ENCODE measurements around the gene MAPKBP1.

DNA sequence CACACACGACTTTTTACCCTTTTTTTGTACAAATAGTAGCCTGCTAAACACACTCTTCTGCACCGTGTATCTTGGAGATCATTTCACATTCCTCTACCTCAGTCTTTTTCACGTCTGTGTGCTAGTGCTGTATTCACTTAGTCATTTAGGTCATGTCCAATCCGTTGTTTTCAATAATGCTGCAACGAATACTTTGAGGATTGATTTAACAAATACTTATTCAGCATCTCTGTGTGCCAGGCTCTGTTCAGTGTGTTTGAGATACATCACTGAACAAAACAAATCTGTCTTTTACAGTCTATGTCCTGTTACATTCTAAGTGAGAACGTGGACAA lies 54.5 kb downstream of the MAPKBP1 start:
- TF ChIP-seq, protein P1, sequence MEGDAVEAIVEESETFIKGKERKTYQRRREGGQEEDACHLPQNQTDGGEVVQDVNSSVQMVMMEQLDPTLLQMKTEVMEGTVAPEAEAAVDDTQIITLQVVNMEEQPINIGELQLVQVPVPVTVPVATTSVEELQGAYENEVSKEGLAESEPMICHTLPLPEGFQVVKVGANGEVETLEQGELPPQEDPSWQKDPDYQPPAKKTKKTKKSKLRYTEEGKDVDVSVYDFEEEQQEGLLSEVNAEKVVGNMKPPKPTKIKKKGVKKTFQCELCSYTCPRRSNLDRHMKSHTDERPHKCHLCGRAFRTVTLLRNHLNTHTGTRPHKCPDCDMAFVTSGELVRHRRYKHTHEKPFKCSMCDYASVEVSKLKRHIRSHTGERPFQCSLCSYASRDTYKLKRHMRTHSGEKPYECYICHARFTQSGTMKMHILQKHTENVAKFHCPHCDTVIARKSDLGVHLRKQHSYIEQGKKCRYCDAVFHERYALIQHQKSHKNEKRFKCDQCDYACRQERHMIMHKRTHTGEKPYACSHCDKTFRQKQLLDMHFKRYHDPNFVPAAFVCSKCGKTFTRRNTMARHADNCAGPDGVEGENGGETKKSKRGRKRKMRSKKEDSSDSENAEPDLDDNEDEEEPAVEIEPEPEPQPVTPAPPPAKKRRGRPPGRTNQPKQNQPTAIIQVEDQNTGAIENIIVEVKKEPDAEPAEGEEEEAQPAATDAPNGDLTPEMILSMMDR (conservative IDR thresholded peaks at IDR 0.05; ENCODE audit: low read depth, low read length) = no peak
- TF ChIP-seq RAD21 (IDR thresholded peaks at IDR 0.05; ENCODE audit: low read length) = no peak
- no peak for TF ChIP-seq POLR2A (IDR thresholded peaks at IDR 0.05; ENCODE audit: low read depth, low read length)
- TF ChIP-seq, protein P2, sequence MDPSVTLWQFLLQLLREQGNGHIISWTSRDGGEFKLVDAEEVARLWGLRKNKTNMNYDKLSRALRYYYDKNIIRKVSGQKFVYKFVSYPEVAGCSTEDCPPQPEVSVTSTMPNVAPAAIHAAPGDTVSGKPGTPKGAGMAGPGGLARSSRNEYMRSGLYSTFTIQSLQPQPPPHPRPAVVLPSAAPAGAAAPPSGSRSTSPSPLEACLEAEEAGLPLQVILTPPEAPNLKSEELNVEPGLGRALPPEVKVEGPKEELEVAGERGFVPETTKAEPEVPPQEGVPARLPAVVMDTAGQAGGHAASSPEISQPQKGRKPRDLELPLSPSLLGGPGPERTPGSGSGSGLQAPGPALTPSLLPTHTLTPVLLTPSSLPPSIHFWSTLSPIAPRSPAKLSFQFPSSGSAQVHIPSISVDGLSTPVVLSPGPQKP (IDR thresholded peaks at IDR 0.05; ENCODE audit: borderline replicate concordance, low read depth, low read length) = no peak
- no peak for TF ChIP-seq BHLHE40 (IDR thresholded peaks at IDR 0.05; ENCODE audit: low read depth, low read length)
- TF ChIP-seq, protein P3, sequence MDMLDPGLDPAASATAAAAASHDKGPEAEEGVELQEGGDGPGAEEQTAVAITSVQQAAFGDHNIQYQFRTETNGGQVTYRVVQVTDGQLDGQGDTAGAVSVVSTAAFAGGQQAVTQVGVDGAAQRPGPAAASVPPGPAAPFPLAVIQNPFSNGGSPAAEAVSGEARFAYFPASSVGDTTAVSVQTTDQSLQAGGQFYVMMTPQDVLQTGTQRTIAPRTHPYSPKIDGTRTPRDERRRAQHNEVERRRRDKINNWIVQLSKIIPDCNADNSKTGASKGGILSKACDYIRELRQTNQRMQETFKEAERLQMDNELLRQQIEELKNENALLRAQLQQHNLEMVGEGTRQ (IDR thresholded peaks at IDR 0.05; ENCODE audit: low read depth, low read length) = no peak
- no peak for TF ChIP-seq MAZ (IDR thresholded peaks at IDR 0.05; ENCODE audit: borderline replicate concordance, low read depth, low read length)
- no peak for TF ChIP-seq SMC3 (IDR thresholded peaks at IDR 0.05; ENCODE audit: low read depth, low read length)
- no peak for TF ChIP-seq MXI1 (IDR thresholded peaks at IDR 0.05; ENCODE audit: borderline replicate concordance, low read depth, low read length)
- TF ChIP-seq RCOR1 (IDR thresholded peaks at IDR 0.05; ENCODE audit: insufficient replicate concordance, low read length) = no peak
- TF ChIP-seq CEBPB (IDR thresholded peaks at IDR 0.05; ENCODE audit: low read depth, low read length) = no peak
- no peak for TF ChIP-seq MAFK (IDR thresholded peaks at IDR 0.05; ENCODE audit: low read depth, low read length)
- TF ChIP-seq RFX5 (IDR thresholded peaks at IDR 0.05; ENCODE audit: low read depth, low read length) = no peak
- TF ChIP-seq FOS (IDR thresholded peaks at IDR 0.05; ENCODE audit: low read depth, low read length) = no peak
